GM19193 (cell line): Measurements from ENCODE around the gene TRIM48.
"Not testable (repeated sequence)": the region's sequence is repeated elsewhere in the genome, so short reads cannot be mapped to it uniquely, and the experiment has no call there.

ENCODE experiments used
- POLR2A ChIP-seq: IDR thresholded peaks from 4 replicates; pipeline ENCODE4 v1.6.1; 2011; ENCODE audit not compliant: insufficient read depth, insufficient read length; ENCODE audit errors: extremely low read depth

The TRIM48 gene, protein sequence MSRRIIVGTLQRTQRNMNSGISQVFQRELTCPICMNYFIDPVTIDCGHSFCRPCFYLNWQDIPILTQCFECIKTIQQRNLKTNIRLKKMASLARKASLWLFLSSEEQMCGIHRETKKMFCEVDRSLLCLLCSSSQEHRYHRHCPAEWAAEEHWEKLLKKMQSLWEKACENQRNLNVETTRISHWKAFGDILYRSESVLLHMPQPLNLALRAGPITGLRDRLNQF

DNA sequence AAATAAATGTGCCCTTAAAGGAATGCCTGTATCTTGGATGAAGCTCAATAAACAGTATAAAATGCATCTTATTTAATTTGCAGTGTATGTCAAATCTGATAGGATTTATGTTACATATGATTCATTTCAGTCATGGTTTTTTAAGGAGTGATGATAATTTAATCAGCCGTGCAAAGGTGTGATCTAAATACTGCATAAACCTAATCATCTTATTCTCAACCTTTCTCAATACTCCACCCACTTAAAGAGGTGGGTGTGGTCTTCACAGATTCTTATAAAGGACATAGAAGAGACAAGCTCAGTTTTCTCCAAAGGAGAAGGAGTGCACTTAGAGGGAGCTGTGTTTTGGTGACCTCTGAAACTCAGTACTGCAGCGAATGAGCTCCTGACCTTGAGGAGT, at the start of gene TRIM48:
Gene TRIM48 (plus strand): TSS at position 301 of the 400 bp plus-strand sequence. CDS start 113 bp downstream, outside the sequence.
- not testable (repeated sequence) for TF ChIP-seq POLR2A

DNA sequence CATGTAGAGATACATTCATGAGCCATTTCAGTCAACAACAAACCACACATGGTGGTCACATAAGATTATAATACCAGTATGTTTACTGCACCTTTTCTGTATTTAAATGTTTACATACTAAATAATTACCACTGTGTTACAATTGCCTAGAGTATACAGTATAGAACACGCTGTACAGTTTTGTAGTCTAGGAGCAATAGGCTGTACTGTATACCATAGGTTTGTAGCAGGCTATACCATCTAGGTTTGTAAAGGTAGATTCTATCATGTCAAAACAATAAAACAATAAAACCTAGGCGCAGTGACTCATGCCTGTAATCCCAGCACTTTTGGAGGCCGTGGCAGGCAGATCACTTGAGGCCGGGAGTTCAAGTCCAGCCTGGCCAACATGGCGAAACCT, 1.1 kb downstream of the TRIM48 start:
- TF ChIP-seq POLR2A = no peak
